K562 (cell line): ENCODE measurements around the gene LTBP4. TPM values are rescaled to one million over a fixed set of nuclear protein-coding genes. Genes with fewer than 3 reads are reported as not detected.

Source experiments
- ARHGAP35 ChIP-seq: fragments of 450-650 bp; IDR thresholded peaks from 2 replicates; pipeline ENCODE4 v1.6.1; 2018; ENCODE audit not compliant: partially characterized antibody
- BRF2 ChIP-seq: IDR thresholded peaks from 3 replicates; pipeline ENCODE4 v1.6.1; 2011; ENCODE audit warnings: borderline replicate concordance, mild to moderate bottlenecking; ENCODE audit not compliant: insufficient read length, insufficient read depth
- EHMT2 ChIP-seq: fragments of 450-650 bp; IDR thresholded peaks from 2 replicates; pipeline ENCODE4 v1.6.1; 2018; ENCODE audit warnings: antibody characterized with exemption
- FOXM1 ChIP-seq, 2 experiments: fragments of 450-650 bp in 1 of 2; sonication (generic) in 1 of 2; formaldehyde crosslinking in 1 of 2; IDR thresholded peaks; 2 replicates each; pipeline versions ENCODE4 v1.6.1 to v1.9.0; 2017 to 2022; ENCODE audit warnings: low read depth in 2 of 2, mild to moderate bottlenecking in 2 of 2, missing genetic modification reagents in 1 of 2, moderate library complexity in 1 of 2
- GABPA ChIP-seq: fragments of 200-800 bp; sonication (Bioruptor generic); conservative IDR thresholded peaks from 2 replicates; pipeline ENCODE4 v1.6.1; 2016; ENCODE audit warnings: low read depth, missing genetic modification characterization, missing compliant biosample characterization
- HDAC2 ChIP-seq: fragments of 450-650 bp; IDR thresholded peaks from 2 replicates; pipeline ENCODE4 v1.6.1; 2016; ENCODE audit warnings: mild to moderate bottlenecking
- HNRNPUL1 ChIP-seq: fragments of 200-400 bp; formaldehyde crosslinking; IDR thresholded peaks from 2 replicates; pipeline ENCODE4 v1.6.1; 2017; ENCODE audit warnings: low read length
- KDM1A ChIP-seq, 2 experiments: fragments of 450-650 bp; IDR thresholded peaks; 2 replicates each; pipeline ENCODE4 v1.6.1; 2016; ENCODE audit warnings: mild to moderate bottlenecking in 2 of 2
- MIER1 ChIP-seq: fragments of 450-650 bp; IDR thresholded peaks from 2 replicates; pipeline ENCODE4 v1.6.1; 2016; ENCODE audit warnings: antibody characterized with exemption, mild to moderate bottlenecking, low read depth
- MLLT1 ChIP-seq, 2 experiments: fragments of 450-650 bp; IDR thresholded peaks; 2 replicates each; pipeline ENCODE4 v1.6.1; 2016
- NCOA4 ChIP-seq: fragments of 450-650 bp; IDR thresholded peaks from 2 replicates; pipeline ENCODE4 v1.6.1; 2018; ENCODE audit warnings: mild to moderate bottlenecking; ENCODE audit not compliant: partially characterized antibody
- RCOR1 ChIP-seq, 2 experiments: IDR thresholded peaks; 2 replicates each; pipeline ENCODE4 v1.6.1; 2012; ENCODE audit warnings: low read depth in 2 of 2, low read length in 2 of 2, borderline replicate concordance in 1 of 2, improper control_type of control experiment in 1 of 2
- SMARCE1 ChIP-seq: fragments of 450-650 bp; IDR thresholded peaks from 2 replicates; pipeline ENCODE4 v1.7.1; 2016; ENCODE audit warnings: mild to moderate bottlenecking
- THAP7 ChIP-seq: fragments of 250-450 bp; sonication (Bioruptor Pico); IDR thresholded peaks from 2 replicates; pipeline ENCODE4 v1.5.0; 2021
- U2AF2 ChIP-seq: fragments of 200-400 bp; formaldehyde crosslinking; optimal IDR thresholded peaks from 2 replicates; pipeline ENCODE3; 2017; ENCODE audit warnings: low read depth, mild to moderate bottlenecking, low read length
- ZBTB2 ChIP-seq: fragments of 450-650 bp; IDR thresholded peaks from 2 replicates; pipeline ENCODE4 v1.6.1; 2016; ENCODE audit warnings: antibody characterized with exemption
- ZBTB49 ChIP-seq: sonication (generic); formaldehyde crosslinking; IDR thresholded peaks from 2 replicates; pipeline ENCODE4 v1.8.0; 2022; ENCODE audit warnings: missing genetic modification reagents, mild to moderate bottlenecking, borderline replicate concordance
- ZC3H11A ChIP-seq: IDR thresholded peaks from 2 replicates; pipeline ENCODE4 v1.6.1; 2012; ENCODE audit warnings: low read depth, low read length, improper control_type of control experiment
- ZNF133 ChIP-seq: fragments of 250-450 bp; sonication (Bioruptor Pico); IDR thresholded peaks from 2 replicates; pipeline ENCODE4 v1.4.0; 2020; ENCODE audit warnings: mild to moderate bottlenecking
- ZNF431 ChIP-seq: sonication (generic); formaldehyde crosslinking; IDR thresholded peaks from 2 replicates; pipeline ENCODE4 v1.8.0; 2022; ENCODE audit warnings: mild to moderate bottlenecking, missing genetic modification reagents
- ZNF561 ChIP-seq: fragments of 450-650 bp; formaldehyde crosslinking; conservative IDR thresholded peaks from 2 replicates; pipeline ENCODE4 v1.4.0; 2020; ENCODE audit warnings: mild to moderate bottlenecking, moderate library complexity
- polyA plus RNA-seq, 8 experiments: library from polyadenylated mRNA; depleted of rRNA in 4 of 8; stranded (reverse) in 5 of 8; unstranded in 3 of 8; fragments of >200 nt; fragmentation: Nextera tagmentation in 2 of 8; fragmentation: Illumina TruSeq in 1 of 8; extraction: Ambion mirVana in 2 of 8; extraction: Trizol in 1 of 8; gene quantifications; 2 replicates each; pipeline versions ENCODE4 v1.2.1 to v1.2.3, GENCODE V29; 2011 to 2014; ENCODE audit warnings: inconsistent platforms in 1 of 8, missing spikeins in 1 of 8
- total RNA-seq, 7 experiments: library from RNA; depleted of rRNA in 6 of 7; stranded (reverse); fragments of >200 nt in 6 of 7; fragmentation: Illumina TruSeq in 2 of 7; extraction: Trizol in 2 of 7; gene quantifications; 2 replicates each; pipeline versions ENCODE4 v1.2.1 to v1.2.3, GENCODE V29; 2011 to 2021; ENCODE audit warnings: low replicate concordance in 1 of 7

Gene LTBP4
- total and polyA plus RNA-seq, 9 of the 15 experiments (the other 6 are each of a cell fraction or from before 2014, with no cell fraction given), result 0.35 to 160 (median 31.6) TPM

GRCh38 chr19:40599331-40599901 lies 1.8 kb upstream of the LTBP4 start (continued):
- no peak for TF ChIP-seq THAP7 (CRISPR knock-in tag)
- TF ChIP-seq ZNF133 (CRISPR knock-in tag), result no peak
- TF ChIP-seq MIER1, result peak; percentile 70
- peak; percentile 16 for TF ChIP-seq ARHGAP35
- 0 out of 2 replicates have a peak, but pooled peaks have one; percentile 21 for TF ChIP-seq HDAC2
- peak in 1 of 2 experiments; percentile 42; a peak in 1 of 4 replicates for TF ChIP-seq RCOR1 (IDR thresholded peaks at IDR 0.05; ENCODE audit: borderline replicate concordance in 1 of 2, low read depth in 2 of 2, low read length in 2 of 2)
- no peak for TF ChIP-seq ZNF561
- TF ChIP-seq HNRNPUL1, result no peak
- TF ChIP-seq BRF2, result no peak
- no peak for TF ChIP-seq FOXM1 (IDR thresholded peaks at IDR 0.05; ENCODE audit: low read depth)
- no peak for TF ChIP-seq FOXM1 (CRISPR knock-in tag; IDR thresholded peaks at IDR 0.05; ENCODE audit: low read depth)
- peak; percentile 66; the same call in 1 of the 2 replicates for TF ChIP-seq ZBTB2
- TF ChIP-seq ZNF431, result no peak
- peak; percentile 32 to 61; a peak in 1 of 4 replicates for TF ChIP-seq MLLT1 (IDR thresholded peaks at IDR 0.05)
- TF ChIP-seq NCOA4, result peak; percentile 60
- TF ChIP-seq EHMT2, result peak; percentile 22; the same call in 1 of the 2 replicates
- no peak for TF ChIP-seq GABPA (tag)
- TF ChIP-seq SMARCE1, result peak; percentile 57; the same call in 1 of the 2 replicates
- no peak for TF ChIP-seq ZBTB49 (CRISPR knock-in tag)
- TF ChIP-seq ZC3H11A, result no peak
- no peak for TF ChIP-seq U2AF2
- peak in 1 of 2 experiments; percentile 10; a peak in 2 of 4 replicates for TF ChIP-seq KDM1A (IDR thresholded peaks at IDR 0.05)
